ENCODE data around the gene TTYH1. TPM values are rescaled to one million over a fixed set of nuclear protein-coding genes. Genes with fewer than 3 reads are reported as not detected.

Gene TTYH1
- total and polyA plus RNA-seq, 9 of the 15 experiments (the other 6 are each of a cell fraction or from before 2014, with no cell fraction given): 0.08 TPM; not detected in 8

- TF ChIP-seq REST (IDR thresholded peaks at IDR 0.05; ENCODE audit: borderline replicate concordance) (no peak), REST (CRISPR knock-in tag; IDR thresholded peaks at IDR 0.05; ENCODE audit: low read depth) (no peak), PHF21A (IDR thresholded peaks at IDR 0.05; ENCODE audit: borderline replicate concordance, low read depth) (no peak), GABPA (tag; conservative IDR thresholded peaks at IDR 0.05; ENCODE audit: low read depth) (no peak), MED1 (CRISPR knock-in tag; IDR thresholded peaks at IDR 0.05; ENCODE audit: borderline replicate concordance) (no peak), IRF1 (CRISPR knock-in tag; IDR thresholded peaks at IDR 0.05; ENCODE audit: borderline replicate concordance) (no peak; the same call in 1 of the 2 replicates), PRDM10 (IDR thresholded peaks at IDR 0.05; ENCODE audit: partially characterized antibody) (no peak), ARID1B (IDR thresholded peaks at IDR 0.05) (no peak), GATAD2B (IDR thresholded peaks at IDR 0.05; ENCODE audit: borderline replicate concordance) (no peak), ZNF431 (CRISPR knock-in tag; IDR thresholded peaks at IDR 0.05) (0 out of 2 replicates have a peak, but pooled peaks have one; percentile 61), SP2 (IDR thresholded peaks at IDR 0.05; ENCODE audit: extremely low read depth, low read depth, low read length, poor library complexity, severe bottlenecking) (no peak), TRIM25 (IDR thresholded peaks at IDR 0.05; ENCODE audit: borderline replicate concordance) (no peak)
These were observed 32.9 kb downstream of the TTYH1 start (continued) for GRCh38 chr19:54448040-54448773.

Data from K562 (cell line).